Activated gamma-delta T cell treated with anti-CD3 and anti-CD28 coated beads, Interleukin-2, amount 50 U/mL, for 16 hours (primary cell): Measurements from ENCODE around the gene FN3KRP.

Experiments
- DNase-seq: peaks from one replicate; pipeline ENCODE4 v3.0.0-alpha.2; 2020; ENCODE audit warnings: low read depth

The FN3KRP gene

GRCh38 chr17:82709024-82709675 lies 7.4 kb upstream of the FN3KRP start:
- no peak for DNase-seq

GRCh38 chr17:82709676-82710498 lies 6.6 kb upstream of the FN3KRP start:
- DNase-seq = no peak

- no peak for DNase-seq
These were observed 5.8 kb upstream of the FN3KRP start for GRCh38 chr17:82710499-82711232.

- no peak for DNase-seq
These were observed 3.3 kb upstream of the FN3KRP start for GRCh38 chr17:82713071-82713723.

- no peak for DNase-seq
These were observed 2.6 kb downstream of the FN3KRP start for GRCh38 chr17:82718986-82719685.

- DNase-seq = no peak
These were observed 3.7 kb downstream of the FN3KRP start for GRCh38 chr17:82720204-82720603.

- no peak for DNase-seq
These were observed 6.0 kb downstream of the FN3KRP start for GRCh38 chr17:82722341-82723013.

GRCh38 chr17:82723169-82723807 lies 6.8 kb downstream of the FN3KRP start:
- no peak for DNase-seq

GRCh38 chr17:82726427-82726826 lies 9.9 kb downstream of the FN3KRP start:
- DNase-seq = no peak

GRCh38 chr17:82729479-82730260 lies 13.2 kb downstream of the FN3KRP start:
- no peak for DNase-seq

GRCh38 chr17:82732118-82732743 lies 15.7 kb downstream of the FN3KRP start:
- no peak for DNase-seq

GRCh38 chr17:82734987-82735866 lies 18.7 kb downstream of the FN3KRP start, which contains the start of gene FN3K:
FN3K (plus strand) TSS chr17:82735615; CDS start chr17:82735637, 22 bp downstream.
- DNase-seq = no peak

GRCh38 chr17:82736511-82737185 lies 20.1 kb downstream of the FN3KRP start:
- no peak for DNase-seq

GRCh38 chr17:82737967-82738877 lies 21.7 kb downstream of the FN3KRP start:
- no peak for DNase-seq

- no peak for DNase-seq
These were observed 24.6 kb downstream of the FN3KRP start for GRCh38 chr17:82740906-82741759.
